ENCODE results near the gene NRXN3. TPM values are rescaled to one million over a fixed set of nuclear protein-coding genes. Genes with fewer than 3 reads are reported as not detected.
"Not testable (repeated sequence)": the region's sequence is repeated elsewhere in the genome, so short reads cannot be mapped to it uniquely, and the experiment has no call there.

Gene NRXN3
- total RNA-seq, 1 experiment from 2014 or later: 0.07 TPM

DNA sequence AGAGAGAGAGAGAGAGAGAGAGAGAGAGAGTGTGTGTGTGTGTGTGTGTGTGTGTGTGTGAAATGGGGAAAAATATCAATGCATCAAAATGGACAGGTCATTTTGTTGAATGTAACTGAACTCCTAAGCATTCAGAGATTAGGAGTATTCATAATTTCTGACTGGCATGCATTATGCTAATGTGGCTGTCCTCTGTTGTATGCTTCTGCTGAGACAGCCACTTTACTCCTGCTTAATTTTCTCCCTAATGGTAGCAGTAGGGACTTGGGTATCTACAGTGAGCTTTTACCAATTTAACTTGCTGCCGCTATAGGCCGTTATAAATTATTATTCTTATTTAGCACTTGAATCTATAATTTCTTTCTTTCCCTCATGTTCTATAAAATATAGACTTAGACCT, 924.8 kb downstream of the NRXN3 start:
- H3K4me3 ChIP-seq: no peak overlapping the region
- DNase-seq: no peak
- no peaks in the 10 kb centered on the region for H3K27me3 ChIP-seq
- H3K9me3 ChIP-seq: no peaks in the 10 kb centered on the region
- no peaks in the 10 kb centered on the region for H3K36me3 ChIP-seq

GRCh38 chr14:79096811-79097210, 926.6 kb downstream of the NRXN3 start:
- H3K9me3 ChIP-seq: no peaks in the 10 kb centered on the region
- no peak overlapping the region for H3K4me3 ChIP-seq
- no peak for DNase-seq
- H3K36me3 ChIP-seq: no peaks in the 10 kb centered on the region
- no peaks in the 10 kb centered on the region for H3K27me3 ChIP-seq

- H3K27me3 ChIP-seq: no peaks in the 10 kb centered on the region
- H3K4me3 ChIP-seq: no peak overlapping the region
- no peaks in the 10 kb centered on the region for H3K9me3 ChIP-seq
- no peak for DNase-seq
- H3K36me3 ChIP-seq: no peaks in the 10 kb centered on the region
These were observed 928.2 kb downstream of the NRXN3 start for GRCh38 chr14:79098324-79098723.

GRCh38 chr14:79100578-79100977, 930.4 kb downstream of the NRXN3 start:
- Histone ChIP-seq H3K36me3 (no peaks in the 10 kb centered on the region), H3K4me3 (no peak overlapping the region), H3K9me3 (no peaks in the 10 kb centered on the region), H3K27me3 (no peaks in the 10 kb centered on the region)
- DNase-seq: no peak

GRCh38 chr14:79101388-79101787, 931.2 kb downstream of the NRXN3 start:
- DNase-seq: no peak
- H3K9me3 ChIP-seq: no peaks in the 10 kb centered on the region
- no peak overlapping the region for H3K4me3 ChIP-seq
- no peaks in the 10 kb centered on the region for H3K36me3 ChIP-seq
- no peaks in the 10 kb centered on the region for H3K27me3 ChIP-seq

DNA sequence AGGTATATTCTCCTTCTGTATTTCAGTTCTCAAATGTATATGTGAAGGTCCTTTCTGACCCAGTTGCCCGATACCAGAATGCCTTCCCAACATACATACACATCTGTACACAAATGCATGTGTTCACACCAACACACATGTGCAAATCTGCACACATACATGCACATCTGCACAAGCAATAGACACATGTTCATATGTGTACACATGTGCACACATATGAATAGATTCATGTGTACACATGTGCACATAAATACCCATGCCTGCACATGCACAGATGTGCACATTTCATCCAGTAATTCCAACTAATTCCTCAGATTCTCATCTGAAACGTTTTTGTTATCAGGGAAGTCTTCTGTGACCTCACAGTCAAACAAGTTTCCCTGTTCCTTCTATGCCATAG, 933.6 kb downstream of the NRXN3 start:
- no peak for DNase-seq
- H3K36me3 ChIP-seq: no peaks in the 10 kb centered on the region
- H3K27me3 ChIP-seq: no peaks in the 10 kb centered on the region
- H3K4me3 ChIP-seq: no peak overlapping the region
- H3K9me3 ChIP-seq: no peaks in the 10 kb centered on the region

- H3K27me3 ChIP-seq, DNase-seq, H3K9me3 ChIP-seq, H3K36me3 ChIP-seq, H3K4me3 ChIP-seq: not testable (repeated sequence)
These were observed 940.4 kb downstream of the NRXN3 start for GRCh38 chr14:79110564-79110963.

DNA sequence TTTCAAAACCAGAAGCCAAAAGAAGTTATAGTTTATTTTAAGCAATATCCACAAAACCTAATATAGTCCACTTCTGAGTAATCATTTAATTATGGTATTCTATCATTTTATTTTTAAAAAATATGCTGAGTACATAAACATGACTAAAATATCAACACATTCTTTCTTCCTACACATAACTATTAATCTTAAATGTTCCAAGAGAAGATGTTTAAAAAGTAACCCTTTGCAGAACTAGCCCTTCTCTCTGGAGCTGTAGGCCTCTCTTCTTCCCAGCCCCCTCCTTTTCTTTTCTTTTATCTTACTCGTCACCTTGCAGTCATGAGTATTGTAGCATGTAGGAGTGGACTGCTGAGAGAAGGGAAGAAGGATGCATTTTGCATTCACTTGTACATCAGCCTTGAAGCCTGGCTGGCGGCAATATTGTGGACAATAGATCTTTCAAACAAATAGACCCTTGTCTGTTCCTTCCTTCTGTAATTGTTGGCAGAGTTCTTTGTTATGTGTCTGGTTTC, 941.9 kb downstream of the NRXN3 start:
- H3K4me3 ChIP-seq: no peak overlapping the region
- no peaks in the 10 kb centered on the region for H3K27me3 ChIP-seq
- DNase-seq: no peak
- H3K9me3 ChIP-seq: no peaks in the 10 kb centered on the region
- H3K36me3 ChIP-seq: no peaks in the 10 kb centered on the region

DNA sequence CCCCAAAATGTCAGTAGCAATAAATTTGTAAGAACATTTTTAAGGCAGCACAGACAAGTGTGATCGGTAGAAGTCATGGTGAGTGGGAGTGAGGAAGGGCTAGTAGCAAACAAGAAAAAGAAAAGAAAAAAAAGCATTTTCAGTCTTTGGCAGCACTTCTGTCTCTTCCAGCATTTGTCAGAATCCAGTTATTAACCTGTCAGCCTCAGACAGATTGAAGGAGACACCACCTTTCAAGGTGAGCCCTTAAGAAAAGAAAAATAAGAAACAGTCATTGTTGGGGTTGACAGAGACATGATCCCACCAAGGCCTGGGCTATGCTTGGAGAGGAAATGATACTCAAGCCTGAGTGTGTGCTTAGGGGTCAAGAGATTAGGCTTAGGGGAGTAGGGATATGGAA, 947.4 kb downstream of the NRXN3 start:
- no peaks in the 10 kb centered on the region for H3K9me3 ChIP-seq
- no peak overlapping the region for H3K4me3 ChIP-seq
- no peaks in the 10 kb centered on the region for H3K27me3 ChIP-seq
- DNase-seq: no peak
- H3K36me3 ChIP-seq: no peaks in the 10 kb centered on the region

DNA sequence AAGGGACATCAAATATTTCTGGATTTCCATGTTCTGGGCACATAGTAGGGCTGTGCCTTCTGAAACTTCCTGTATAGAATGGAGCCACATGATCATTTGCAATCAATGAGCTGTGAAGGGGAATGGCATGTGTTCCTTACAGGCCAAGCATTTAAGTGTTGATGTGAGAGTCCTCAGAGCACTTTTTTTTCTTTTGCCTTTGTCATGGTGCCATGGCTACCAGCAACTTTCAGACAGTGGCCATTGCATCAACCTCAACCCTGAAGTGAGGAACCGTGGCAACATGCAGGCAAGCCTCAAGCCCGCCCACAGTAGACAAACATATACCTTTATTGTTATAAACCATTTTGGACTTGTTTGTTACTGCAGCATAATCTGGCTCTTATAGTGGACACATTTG, 948.1 kb downstream of the NRXN3 start:
- H3K4me3 ChIP-seq: no peak overlapping the region
- no peaks in the 10 kb centered on the region for H3K27me3 ChIP-seq
- H3K36me3 ChIP-seq: no peaks in the 10 kb centered on the region
- H3K9me3 ChIP-seq: no peaks in the 10 kb centered on the region
- no peak for DNase-seq

DNA sequence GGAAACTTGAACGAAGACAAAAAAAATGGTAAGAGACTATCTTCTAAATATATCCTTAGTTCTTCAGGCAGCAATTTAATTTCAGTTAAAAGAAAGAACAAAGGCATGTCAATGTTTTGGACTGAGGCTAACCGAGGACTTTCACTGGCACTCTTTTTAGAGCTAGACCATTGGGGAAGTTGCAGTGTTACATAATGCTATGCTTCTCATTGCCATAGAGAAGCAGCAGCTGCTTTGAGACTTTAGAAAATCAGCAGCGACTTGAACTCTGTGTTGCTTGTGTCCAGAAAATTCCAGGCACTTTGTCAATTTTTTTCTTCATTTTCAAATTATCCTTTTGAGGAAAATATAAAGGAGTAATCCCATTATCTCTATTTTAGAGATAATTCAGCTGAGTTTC, 964.2 kb downstream of the NRXN3 start:
- Histone ChIP-seq H3K36me3 (no peaks in the 10 kb centered on the region), H3K27me3 (no peaks in the 10 kb centered on the region), H3K9me3 (no peaks in the 10 kb centered on the region), H3K4me3 (no peak overlapping the region)
- no peak for DNase-seq

DNA sequence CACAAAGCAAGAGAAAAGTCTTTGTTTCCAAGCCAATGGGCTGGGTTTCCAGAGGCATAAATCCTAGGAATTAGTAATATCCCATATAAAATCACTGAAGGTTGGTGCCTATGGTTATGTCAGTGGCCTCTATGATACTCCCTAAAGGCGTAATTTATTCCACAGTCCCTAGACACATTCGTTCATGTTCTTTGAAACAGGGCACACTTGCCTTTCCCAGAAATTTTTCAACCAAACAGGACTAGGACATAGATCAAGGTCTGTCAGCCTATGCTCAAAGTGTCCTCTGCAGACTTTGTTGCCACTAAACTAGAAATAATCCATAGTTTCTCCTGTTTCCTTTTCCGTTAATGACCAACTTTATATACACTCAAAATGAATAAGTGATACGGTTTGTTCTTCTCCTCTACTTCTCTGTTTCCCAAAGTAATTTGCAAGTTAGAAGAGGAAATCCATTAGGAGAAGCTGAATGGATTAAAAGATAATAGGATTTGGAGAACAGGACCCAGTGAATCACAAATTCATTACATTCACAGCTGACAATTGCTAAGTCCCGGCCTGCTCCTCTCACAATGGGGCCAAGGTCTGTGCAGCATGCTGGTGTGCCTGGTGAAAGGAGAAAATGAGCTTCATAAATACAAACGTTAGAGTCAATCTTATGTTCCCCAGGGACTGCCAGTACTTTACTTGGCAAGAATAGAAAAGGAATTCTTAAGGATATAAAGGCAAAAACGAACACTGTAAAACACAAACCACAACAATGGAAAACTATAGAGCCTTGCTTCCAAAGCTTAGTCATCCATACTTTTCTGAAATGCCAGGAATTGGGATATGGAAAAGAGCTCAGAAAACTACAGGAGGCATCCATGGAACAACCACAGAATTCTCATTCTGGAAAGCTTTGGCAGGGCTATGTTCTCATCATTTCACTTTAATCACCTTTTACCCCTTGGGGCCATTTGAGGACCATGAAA, 966.2 kb downstream of the NRXN3 start:
- H3K36me3 ChIP-seq: no peaks in the 10 kb centered on the region
- H3K4me3 ChIP-seq: no peak overlapping the region
- H3K27me3 ChIP-seq: no peaks in the 10 kb centered on the region
- DNase-seq: no peak
- H3K9me3 ChIP-seq: no peaks in the 10 kb centered on the region

GRCh38 chr14:79137045-79137430, 966.9 kb downstream of the NRXN3 start:
- H3K9me3 ChIP-seq: no peaks in the 10 kb centered on the region
- H3K36me3 ChIP-seq: no peaks in the 10 kb centered on the region
- no peak for DNase-seq
- no peak overlapping the region for H3K4me3 ChIP-seq
- H3K27me3 ChIP-seq: no peaks in the 10 kb centered on the region

DNA sequence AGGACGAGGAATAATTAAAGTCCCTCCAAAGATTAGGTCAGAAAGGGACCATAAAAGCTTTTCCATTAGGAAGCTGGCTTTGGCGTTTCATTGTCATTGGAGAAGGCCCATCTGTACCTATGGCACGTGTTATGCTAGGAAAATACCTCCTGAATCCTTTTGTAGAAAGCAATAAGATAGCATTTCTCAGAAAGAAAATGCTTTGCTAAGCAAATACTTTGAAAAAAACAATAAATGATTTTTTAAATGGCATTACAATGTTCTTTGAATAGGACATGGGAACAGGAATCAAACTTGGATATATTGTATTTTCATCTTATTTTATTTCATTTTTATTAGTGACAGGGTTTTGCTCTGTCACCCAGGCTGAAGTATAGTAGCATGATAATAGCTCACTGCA, 967.7 kb downstream of the NRXN3 start:
- H3K27me3 ChIP-seq: no peaks in the 10 kb centered on the region
- no peaks in the 10 kb centered on the region for H3K36me3 ChIP-seq
- no peak for DNase-seq
- no peak overlapping the region for H3K4me3 ChIP-seq
- H3K9me3 ChIP-seq: no peaks in the 10 kb centered on the region

DNA sequence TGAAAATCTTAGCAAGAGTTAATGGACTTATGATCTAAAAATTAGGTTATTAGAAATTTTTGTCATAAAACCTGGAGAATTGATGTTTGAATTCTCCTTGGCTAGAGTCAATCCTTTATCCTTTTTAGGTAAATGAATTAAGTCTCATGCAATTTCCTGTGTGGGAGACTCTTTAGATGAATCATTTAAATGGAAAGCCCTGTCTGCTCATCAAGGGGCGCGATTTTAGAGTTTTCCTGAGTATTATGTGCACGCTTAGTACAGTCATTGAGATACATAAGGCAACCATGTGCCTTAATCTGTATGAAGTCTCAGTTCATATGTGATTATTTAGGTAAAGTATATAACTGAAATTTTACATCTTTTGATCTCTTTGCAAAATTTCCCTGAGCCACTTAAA, 974.7 kb downstream of the NRXN3 start:
- H3K4me3 ChIP-seq: no peak overlapping the region
- H3K36me3 ChIP-seq: no peaks in the 10 kb centered on the region
- DNase-seq: no peak
- H3K9me3 ChIP-seq: no peaks in the 10 kb centered on the region
- no peaks in the 10 kb centered on the region for H3K27me3 ChIP-seq

DNA sequence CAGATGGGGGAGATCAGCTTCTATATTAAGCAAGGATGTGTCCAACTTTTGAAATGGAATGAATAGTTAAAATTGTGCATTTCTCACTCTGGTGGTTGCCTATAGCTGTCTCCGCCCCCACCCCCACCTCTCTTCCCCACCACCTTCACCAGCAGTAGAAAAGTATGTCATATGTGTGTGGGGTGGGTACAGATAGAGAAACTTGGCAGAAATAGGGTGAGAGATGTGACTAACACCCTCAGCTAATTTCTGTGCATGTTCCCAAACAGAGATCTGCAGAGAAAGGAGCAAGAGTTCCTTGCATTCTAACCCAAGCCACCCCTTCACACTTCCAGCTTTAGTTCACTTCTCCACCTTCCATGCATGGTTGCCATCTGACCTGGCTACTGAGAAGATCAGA, 980.1 kb downstream of the NRXN3 start:
- Histone ChIP-seq H3K36me3 (no peaks in the 10 kb centered on the region), H3K9me3 (no peaks in the 10 kb centered on the region), H3K4me3 (no peak overlapping the region), H3K27me3 (no peaks in the 10 kb centered on the region)
- no peak for DNase-seq

GRCh38 chr14:79157369-79157768, 987.2 kb downstream of the NRXN3 start:
- no peaks in the 10 kb centered on the region for H3K9me3 ChIP-seq
- H3K27me3 ChIP-seq: no peaks in the 10 kb centered on the region
- no peaks in the 10 kb centered on the region for H3K36me3 ChIP-seq
- no peak for DNase-seq
- H3K4me3 ChIP-seq: no peak overlapping the region

- no peak for DNase-seq
- Histone ChIP-seq H3K27me3 (no peaks in the 10 kb centered on the region), H3K36me3 (no peaks in the 10 kb centered on the region), H3K9me3 (no peaks in the 10 kb centered on the region), H3K4me3 (no peak overlapping the region)
These were observed 991.4 kb downstream of the NRXN3 start for GRCh38 chr14:79161571-79161970.

All from MG63 (cell line).